G401.6 (cell line): Measurements from ENCODE around the gene TNFSF11.

Experiments
- FAIRE-seq: peaks from 2 replicates; lab custom pipeline; 2012; peaks lifted over from hg19 to GRCh38; lab: Jason Lieb, UNC

Gene TNFSF11

DNA sequence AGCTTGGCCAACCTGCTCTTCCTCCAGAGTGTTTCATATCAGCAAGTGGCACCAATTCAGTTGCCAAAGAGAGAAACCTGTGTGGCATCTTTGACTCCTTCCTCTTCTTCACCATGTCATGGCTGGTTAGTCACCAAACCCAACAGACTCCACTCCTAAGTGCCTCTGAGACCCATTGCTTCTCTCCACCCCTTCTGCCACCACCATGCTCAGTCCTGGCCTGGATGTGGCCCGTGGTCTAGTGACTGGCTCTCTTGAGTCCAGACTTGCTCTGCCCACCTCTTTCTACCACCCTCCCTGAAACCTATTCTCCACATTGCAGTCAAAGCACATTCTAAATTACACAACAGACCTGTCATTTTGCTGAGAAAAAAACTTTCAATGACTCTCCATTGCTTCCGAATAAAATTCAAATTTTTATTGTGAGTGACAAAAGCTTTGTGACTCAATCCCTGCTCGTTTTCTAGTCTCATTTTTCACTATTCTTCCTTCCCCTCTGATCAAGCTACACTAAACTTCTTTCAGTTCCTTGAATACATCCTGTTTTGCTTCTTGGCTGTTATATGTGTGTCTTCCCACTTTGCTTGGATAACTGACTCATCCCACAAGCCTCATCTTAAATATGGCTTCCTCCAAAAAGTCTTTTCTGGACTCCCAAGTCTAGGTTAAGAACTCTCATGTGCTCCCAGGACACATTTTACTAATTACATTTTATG, 12.0 kb upstream of the TNFSF11 start:
- FAIRE-seq: no peak

DNA sequence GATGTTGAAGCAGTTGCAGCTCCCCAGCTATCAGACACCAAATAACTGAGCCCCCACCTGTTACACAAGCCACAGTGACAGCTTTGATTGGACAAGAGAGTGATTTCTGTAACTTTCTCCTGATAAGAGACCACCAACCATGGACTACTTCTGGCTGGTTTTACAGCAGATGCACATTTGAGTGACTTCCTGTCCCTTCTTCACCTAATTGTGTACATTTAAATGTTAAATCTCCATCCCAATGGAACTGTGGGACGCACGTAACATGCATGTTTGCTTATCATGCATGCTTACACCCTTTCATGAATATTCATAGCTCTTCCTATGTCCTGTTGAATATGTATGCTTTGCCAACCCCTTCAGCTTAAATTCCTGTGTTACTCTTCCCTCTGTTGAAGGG, 6.0 kb upstream of the TNFSF11 start:
- no peak for FAIRE-seq

GRCh38 chr13:42569576-42570344, 4.2 kb upstream of the TNFSF11 start:
- FAIRE-seq: no peak

DNA sequence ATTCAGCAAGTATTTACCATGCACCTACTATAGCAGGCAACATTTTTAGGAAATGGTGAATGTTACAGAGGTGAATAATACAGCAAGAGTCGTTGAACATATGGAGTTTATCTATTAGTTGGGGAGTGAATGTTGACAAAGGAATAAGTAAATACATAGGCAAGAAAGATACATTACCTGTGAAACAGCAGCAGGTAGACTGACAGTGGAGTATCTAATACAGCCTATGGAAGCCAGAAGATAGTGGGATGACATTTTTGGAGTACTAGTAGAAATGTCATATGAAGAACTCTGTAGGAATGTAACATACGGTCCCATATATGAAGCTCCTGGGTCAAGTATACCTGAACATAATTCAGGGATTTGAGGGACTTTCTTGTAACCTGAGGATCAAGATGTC, 2.1 kb upstream of the TNFSF11 start:
- FAIRE-seq: no peak

- FAIRE-seq: no peak
Observed at GRCh38 chr13:42574435-42575311, 721 bp downstream of the TNFSF11 start.

GRCh38 chr13:42575938-42576337, 2.0 kb downstream of the TNFSF11 start:
- FAIRE-seq: no peak

- FAIRE-seq: no peak
Observed at GRCh38 chr13:42577538-42577937, 3.6 kb downstream of the TNFSF11 start.

- FAIRE-seq: no peak
Observed at GRCh38 chr13:42580644-42581043, 6.7 kb downstream of the TNFSF11 start.

DNA sequence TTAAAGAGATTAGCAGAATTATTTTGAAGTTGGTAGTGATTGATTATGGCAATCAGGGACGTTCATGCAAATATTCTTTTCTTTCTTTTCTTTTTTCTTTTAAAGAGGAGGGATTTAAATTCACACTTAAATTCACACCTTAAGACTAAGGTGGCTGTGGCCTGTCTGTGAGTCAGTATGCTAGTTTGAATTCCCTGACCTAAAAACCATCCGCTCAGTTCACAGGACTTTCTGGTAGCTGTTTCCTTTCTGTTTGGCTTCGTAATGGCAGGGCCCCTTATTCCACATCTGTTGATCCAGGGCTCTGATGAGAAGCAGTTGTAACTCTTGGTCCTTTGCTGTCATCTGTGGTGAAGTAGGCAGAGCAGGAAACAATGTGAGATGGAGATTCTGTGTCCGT, 7.5 kb downstream of the TNFSF11 start:
- no peak for FAIRE-seq

DNA sequence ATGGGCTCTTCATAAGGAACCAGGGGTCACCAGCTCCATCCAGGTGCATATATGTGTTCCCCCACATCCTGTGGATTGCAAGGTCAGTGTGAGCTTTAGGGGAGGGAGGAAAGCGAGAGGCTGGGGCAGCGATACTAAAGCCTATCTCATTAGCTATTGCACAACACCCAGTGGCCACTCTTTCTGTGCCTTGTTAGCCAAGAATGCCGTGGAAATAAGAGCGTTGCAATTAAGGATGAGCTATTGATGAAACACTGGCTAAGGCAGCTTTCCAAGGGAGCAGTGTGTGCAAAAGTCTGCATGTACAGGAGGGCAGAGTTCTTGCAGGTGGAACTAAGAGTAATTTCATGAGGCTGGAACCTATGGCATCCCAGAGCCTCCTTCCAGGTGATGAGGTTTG, 17.6 kb downstream of the TNFSF11 start:
- FAIRE-seq: no peak

DNA sequence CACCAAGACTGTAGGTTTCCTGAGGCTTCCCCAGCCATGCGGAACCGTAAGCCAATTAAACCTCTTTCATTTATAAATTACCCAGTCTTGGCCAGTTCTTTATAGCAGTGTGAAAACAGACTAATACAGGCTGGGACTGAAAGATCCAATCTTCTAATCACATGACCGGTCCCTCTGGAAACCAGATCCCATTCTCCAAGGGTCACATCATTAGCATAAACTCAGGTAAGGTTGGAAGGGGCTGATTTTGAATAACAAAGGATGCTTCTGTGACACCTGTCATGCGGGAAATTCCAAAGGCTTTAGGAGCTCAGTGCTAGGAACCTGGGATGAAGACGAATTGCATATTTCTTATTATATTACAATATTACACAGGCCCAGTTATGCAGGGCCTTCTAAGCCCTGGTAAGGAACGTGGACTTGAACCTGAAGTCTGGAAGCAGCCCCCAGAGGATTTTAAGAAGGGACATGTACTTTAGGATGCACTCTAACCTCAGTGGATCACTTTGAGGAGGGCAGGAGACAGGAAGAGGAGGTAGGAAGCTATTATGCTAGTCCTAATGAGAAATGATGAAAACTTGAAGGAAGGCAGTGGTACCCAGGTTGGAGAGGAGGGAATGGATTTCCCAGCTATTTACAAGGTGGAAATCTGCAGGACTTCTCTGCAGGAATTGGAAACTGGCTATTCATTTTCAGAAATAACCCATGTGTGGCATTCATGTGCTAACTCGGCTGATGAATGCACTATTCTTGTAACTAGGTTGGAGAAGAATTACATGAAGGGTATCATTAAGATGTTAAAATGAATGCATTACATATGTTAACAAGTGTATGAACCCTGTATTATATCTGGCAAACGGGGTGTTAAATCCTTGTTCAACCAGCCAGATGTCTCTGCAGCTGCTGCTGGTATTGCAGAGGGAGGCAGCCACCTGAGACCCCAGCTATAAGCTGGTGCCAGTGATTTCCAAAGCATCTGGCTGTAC, 19.3 kb downstream of the TNFSF11 start:
- no peak for FAIRE-seq

GRCh38 chr13:42594481-42595252, 20.7 kb downstream of the TNFSF11 start:
- FAIRE-seq: peak; percentile 90

DNA sequence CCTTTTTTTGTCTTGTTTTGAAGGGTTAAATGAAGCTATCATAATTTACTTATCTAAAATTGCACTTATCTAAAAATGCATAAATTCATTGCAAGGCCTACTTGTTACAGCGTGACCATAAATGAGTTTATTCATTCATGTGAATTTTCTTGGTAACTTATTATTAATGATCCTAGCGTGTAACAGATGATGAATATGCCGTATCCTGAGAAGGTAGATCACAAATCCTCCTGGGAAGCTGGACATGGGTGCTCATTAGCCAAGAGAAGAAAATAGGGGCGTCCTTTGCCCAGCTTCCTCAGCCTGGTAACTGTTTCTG, 21.3 kb downstream of the TNFSF11 start:
- FAIRE-seq: no peak

- FAIRE-seq: no peak
Observed at GRCh38 chr13:42597505-42597904, 23.6 kb downstream of the TNFSF11 start.

DNA sequence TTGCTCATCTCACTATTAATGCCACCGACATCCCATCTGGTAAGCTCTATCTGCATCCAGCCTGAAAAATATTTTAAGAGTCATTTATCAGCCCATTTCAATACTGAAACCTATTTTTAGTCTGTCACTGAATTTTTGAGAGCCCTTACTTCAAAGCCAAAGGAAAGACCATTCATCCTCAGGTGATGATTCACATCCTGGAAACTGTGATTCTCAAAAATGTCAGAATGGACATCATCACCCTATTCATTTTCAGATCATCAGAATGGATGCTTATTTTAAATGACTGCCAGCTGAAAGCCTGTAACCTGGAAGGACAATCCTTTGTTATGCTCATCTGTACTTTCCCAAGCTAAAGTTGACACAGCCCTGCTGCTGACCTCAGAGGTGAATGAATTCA, 27.0 kb downstream of the TNFSF11 start:
- no peak for FAIRE-seq

GRCh38 chr13:42602906-42603305, 29.0 kb downstream of the TNFSF11 start:
- FAIRE-seq: no peak

GRCh38 chr13:42603571-42603970, 29.6 kb downstream of the TNFSF11 start:
- no peak for FAIRE-seq

DNA sequence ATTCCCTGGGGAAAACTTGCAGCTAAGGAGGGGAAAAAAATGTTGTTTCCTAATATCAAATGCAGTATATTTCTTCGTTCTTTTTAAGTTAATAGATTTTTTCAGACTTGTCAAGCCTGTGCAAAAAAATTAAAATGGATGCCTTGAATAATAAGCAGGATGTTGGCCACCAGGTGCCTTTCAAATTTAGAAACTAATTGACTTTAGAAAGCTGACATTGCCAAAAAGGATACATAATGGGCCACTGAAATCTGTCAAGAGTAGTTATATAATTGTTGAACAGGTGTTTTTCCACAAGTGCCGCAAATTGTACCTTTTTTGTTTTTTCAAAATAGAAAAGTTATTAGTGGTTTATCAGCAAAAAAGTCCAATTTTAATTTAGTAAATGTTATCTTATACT, 33.6 kb downstream of the TNFSF11 start:
- FAIRE-seq: no peak

DNA sequence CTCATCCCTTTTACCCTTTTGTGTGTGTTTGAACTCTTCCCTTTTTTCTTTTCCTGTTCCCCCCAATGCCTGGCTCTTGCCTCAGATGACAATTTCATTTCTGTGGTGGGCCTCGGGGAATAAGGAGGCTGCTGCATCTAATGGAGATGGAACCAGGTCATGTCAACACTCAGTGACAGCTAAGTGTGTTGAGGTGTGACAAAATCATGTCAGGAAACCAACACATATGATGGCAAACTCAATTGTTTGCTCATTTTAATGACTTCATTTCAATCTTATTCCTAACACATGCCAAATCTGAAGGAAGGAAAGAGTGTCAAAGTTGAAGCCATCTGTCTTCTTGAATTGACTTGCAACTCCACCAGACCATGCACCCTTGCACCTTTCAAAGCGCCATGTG, 36.7 kb downstream of the TNFSF11 start:
- FAIRE-seq: no peak

DNA sequence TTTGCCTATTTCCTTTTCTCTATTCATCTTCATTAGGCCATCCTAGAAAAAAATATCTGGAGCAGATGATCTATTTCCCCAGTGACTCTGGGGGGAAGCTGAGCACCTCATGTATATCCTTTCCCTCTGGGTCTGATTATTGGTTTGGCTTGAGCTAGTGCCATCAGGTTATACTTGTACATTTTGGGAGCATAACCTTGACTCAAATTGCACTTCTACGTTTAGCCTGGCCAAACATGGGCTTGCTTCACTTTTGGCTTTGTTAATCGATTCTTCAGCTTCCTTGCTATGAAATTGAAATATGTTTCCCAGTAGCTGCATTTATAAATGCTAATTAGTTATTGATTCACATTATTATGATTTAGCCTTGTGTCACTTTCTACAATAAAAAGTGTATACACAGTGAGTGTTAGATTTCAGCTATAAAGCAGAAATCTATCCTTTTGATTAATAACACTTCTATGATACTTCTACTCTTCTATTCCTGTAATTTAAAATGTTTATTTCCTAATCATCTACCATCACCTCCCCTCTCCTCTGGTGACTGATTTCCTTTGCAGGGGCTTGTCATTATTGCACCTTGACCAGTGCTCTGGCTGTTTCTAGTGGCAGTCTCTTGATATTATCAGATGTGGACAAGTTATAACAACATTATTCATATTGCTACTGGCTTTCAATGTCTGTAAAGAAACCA, 37.3 kb downstream of the TNFSF11 start:
- FAIRE-seq: no peak
